ENCODE data around the gene SPATA19.

- TF ChIP-seq POLR2AphosphoS5 (IDR thresholded peaks at IDR 0.05; ENCODE audit: low read depth, low read length) (no peak), TAF1 (IDR thresholded peaks at IDR 0.05; ENCODE audit: borderline replicate concordance, insufficient read depth, low read length) (no peak), REST (IDR thresholded peaks at IDR 0.05; ENCODE audit: insufficient read depth in 1 of 2, low read depth in 2 of 2, low read length in 2 of 2) (no peak), SIN3A (IDR thresholded peaks at IDR 0.05; ENCODE audit: borderline replicate concordance, insufficient read depth, low read length) (no peak)
Measured at GRCh38 chr11:133833898-133834681, 11.2 kb downstream of the SPATA19 start.

All from PFSK-1 (cell line).